22Rv1 (cell line): ENCODE results near the gene CHD2.

Experiments
- H3K27ac ChIP-seq: fragments of 450-650 bp; 2 replicates; pipeline ENCODE4 v1.5.1; 2017
- CTCF ChIP-seq: fragments of 450-650 bp; IDR thresholded peaks from 2 replicates; pipeline ENCODE4 v1.5.1; 2017; ENCODE audit warnings: mild to moderate bottlenecking
- ZFX ChIP-seq: fragments of 450-650 bp; IDR thresholded peaks from 2 replicates; pipeline ENCODE4 v1.6.1; 2017; ENCODE audit warnings: antibody characterized with exemption, borderline replicate concordance

CHD2 gene

GRCh38 chr15:92877000-92877399 is 23.1 kb upstream of the CHD2 start:
- H3K27ac ChIP-seq, result no peak overlapping the region
- no peak for TF ChIP-seq CTCF
- no peak for TF ChIP-seq ZFX

GRCh38 chr15:92877416-92877815 is 22.7 kb upstream of the CHD2 start:
- TF ChIP-seq ZFX (no peak), CTCF (no peak)
- no peak overlapping the region for H3K27ac ChIP-seq

GRCh38 chr15:92878593-92879053 is 21.5 kb upstream of the CHD2 start:
- H3K27ac ChIP-seq, result no peak overlapping the region
- TF ChIP-seq ZFX (no peak), CTCF (no peak)

- TF ChIP-seq CTCF, result no peak
- no peak for TF ChIP-seq ZFX
- no peak overlapping the region for H3K27ac ChIP-seq
These were observed 20.0 kb upstream of the CHD2 start for GRCh38 chr15:92879949-92880725.

GRCh38 chr15:92880796-92881195 is 19.3 kb upstream of the CHD2 start:
- TF ChIP-seq CTCF (no peak), ZFX (no peak)
- peak overlapping the region; percentile 99; the same call in 1 of the 2 replicates for H3K27ac ChIP-seq

GRCh38 chr15:92881211-92881754 is 18.8 kb upstream of the CHD2 start:
- H3K27ac ChIP-seq, result peak overlapping the region; percentile 99
- TF ChIP-seq CTCF (no peak), ZFX (no peak)

- no peak for TF ChIP-seq CTCF
- no peak for TF ChIP-seq ZFX
- H3K27ac ChIP-seq, result peak overlapping the region; percentile 99
These were observed 18.1 kb upstream of the CHD2 start for GRCh38 chr15:92881802-92882696.
